Common myeloid progenitor, CD34-positive (primary cell): ENCODE measurements around the gene ZBTB16.

Source experiments
- CTCF ChIA-PET: fragments of 350-600 bp; sonication (Branson Sonifier 250); formaldehyde crosslinking; loops from one replicate; lab custom pipeline; 2021; ENCODE audit warnings: antibody characterized with exemption; lab: Charles Lee
- POLR2A ChIA-PET: fragments of 350-600 bp; sonication (Branson Sonifier 250); formaldehyde crosslinking; loops from one replicate; lab custom pipeline; 2021; ENCODE audit warnings: antibody characterized with exemption; lab: Charles Lee
- DNase-seq, 3 donors: peaks; one replicate each; pipeline versions ENCODE4 v3.0.0 to v3.0.0-alpha.2; 2013
- H3K27ac ChIP-seq, 2 experiments: 1 replicate in 1 of 2; 2 replicates in 1 of 2; pipeline ENCODE4 v1.7.0; 2013; ENCODE audit warnings: inconsistent platforms in 2 of 2, low read length in 2 of 2, mild to moderate bottlenecking in 2 of 2, low read depth in 1 of 2, moderate library complexity in 1 of 2; ENCODE audit not compliant: severe bottlenecking in 2 of 2, insufficient read depth in 1 of 2, poor library complexity in 1 of 2
- H3K27me3 ChIP-seq, 5 experiments: replicated peaks in 2 of 5; 1 replicate in 3 of 5; 2 replicates in 2 of 5; pipeline versions ENCODE4 v1.6.1 to v1.7.0; 2013; ENCODE audit warnings: low read length in 4 of 5, mild to moderate bottlenecking in 2 of 5, moderate library complexity in 2 of 5, inconsistent platforms in 1 of 5; ENCODE audit not compliant: insufficient read depth in 5 of 5, control insufficient read depth in 4 of 5
- H3K36me3 ChIP-seq, 4 experiments: 1 replicate in 2 of 4; 2 replicates in 2 of 4; pipeline versions ENCODE4 v1.6.1 to v1.7.0; 2013; ENCODE audit warnings: low read length in 3 of 4, control low read depth in 1 of 4, mild to moderate bottlenecking in 1 of 4; ENCODE audit not compliant: control insufficient read depth in 4 of 4, insufficient read depth in 4 of 4
- H3K4me1 ChIP-seq, 4 experiments: 1 replicate in 3 of 4; 2 replicates in 1 of 4; pipeline versions ENCODE4 v1.6.1 to v1.7.1; 2013; ENCODE audit warnings: low read length in 3 of 4, mild to moderate bottlenecking in 3 of 4, control low read depth in 1 of 4, inconsistent platforms in 1 of 4, moderate library complexity in 1 of 4; ENCODE audit not compliant: control insufficient read depth in 4 of 4, insufficient read depth in 4 of 4; ENCODE audit errors: control extremely low read depth in 1 of 4
- H3K4me3 ChIP-seq, 7 experiments: 1 replicate in 4 of 7; 2 replicates in 3 of 7; pipeline versions ENCODE4 v1.5.1 to v1.7.0; 2013; ENCODE audit warnings: mild to moderate bottlenecking in 7 of 7, low read length in 6 of 7, moderate library complexity in 6 of 7, inconsistent platforms in 2 of 7, low read depth in 2 of 7, control low read depth in 1 of 7; ENCODE audit not compliant: insufficient read depth in 4 of 7, control insufficient read depth in 1 of 7; ENCODE audit errors: extremely low read depth in 1 of 7
- H3K9me3 ChIP-seq, 5 experiments: 1 replicate in 4 of 5; 2 replicates in 1 of 5; pipeline versions ENCODE4 v1.6.1 to v1.7.1; 2013; ENCODE audit warnings: low read length in 4 of 5, mild to moderate bottlenecking in 2 of 5, inconsistent platforms in 1 of 5, low read depth in 1 of 5, moderate library complexity in 1 of 5; ENCODE audit not compliant: control insufficient read depth in 4 of 5, insufficient read depth in 2 of 5; ENCODE audit errors: control extremely low read depth in 1 of 5
- WGBS: methylation state at CpG from one replicate; pipeline ENCODE4 v1.1.5; 2013; ENCODE audit not compliant: insufficient coverage; 5-methylcytosine and 5-hydroxymethylcytosine counted together

ZBTB16 gene

DNA sequence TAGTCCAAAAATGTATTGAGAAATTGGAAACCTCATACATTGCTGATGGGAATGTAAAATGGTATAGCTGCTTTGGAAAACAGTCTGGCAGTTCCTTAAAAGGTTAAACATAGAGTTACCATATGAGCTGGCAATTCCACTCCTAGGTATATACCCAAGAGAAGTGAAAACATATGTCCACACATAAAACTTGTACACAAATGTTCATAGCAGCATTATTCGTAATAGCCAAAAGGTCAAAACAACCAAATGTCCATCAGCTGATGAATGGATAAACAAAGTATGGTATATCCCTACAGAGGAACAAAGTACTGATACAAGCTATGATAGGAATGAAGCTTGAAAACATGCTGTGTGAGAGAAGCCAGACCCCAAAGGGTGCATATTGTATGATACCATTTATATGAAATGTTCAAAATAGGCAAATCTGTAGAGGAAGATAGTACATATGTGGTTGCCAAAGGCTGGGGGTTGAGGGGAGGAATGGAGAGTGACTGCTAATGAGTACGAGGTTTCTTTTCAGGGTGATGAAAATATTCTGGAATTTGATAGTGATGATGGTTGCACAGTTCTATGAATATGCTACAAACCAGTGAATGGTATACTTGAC lies 85.8 kb downstream of the ZBTB16 start:
- DNase-seq = peak in 1 of 3 donors; percentile 39
- no peaks in the 10 kb centered on the region for H3K9me3 ChIP-seq
- H3K4me1 ChIP-seq = peaks cover 0 to 23% (median 13%) of the 10 kb centered on the region in 4 experiments
- H3K36me3 ChIP-seq = no peaks in the 10 kb centered on the region
- 91% methylated on average over 1 of the region's 2 CpGs for WGBS
- CTCF ChIA-PET = interaction anchor here (1.0 to 6.5 kb wide), 10 partner anchors 10 to 115 kb away, joined by 3 to 41 read pairs (median 4); no protein-coding TSS in a partner anchor
- POLR2A ChIA-PET = interaction anchor here (0.6 to 1.0 kb wide), 2 partner anchors 63 to 72 kb away, joined by 3 to 4 read pairs; no protein-coding TSS in a partner anchor
- no peak overlapping the region for H3K4me3 ChIP-seq
- no peak overlapping the region for H3K27ac ChIP-seq
- no peaks in the 10 kb centered on the region for H3K27me3 ChIP-seq

DNA sequence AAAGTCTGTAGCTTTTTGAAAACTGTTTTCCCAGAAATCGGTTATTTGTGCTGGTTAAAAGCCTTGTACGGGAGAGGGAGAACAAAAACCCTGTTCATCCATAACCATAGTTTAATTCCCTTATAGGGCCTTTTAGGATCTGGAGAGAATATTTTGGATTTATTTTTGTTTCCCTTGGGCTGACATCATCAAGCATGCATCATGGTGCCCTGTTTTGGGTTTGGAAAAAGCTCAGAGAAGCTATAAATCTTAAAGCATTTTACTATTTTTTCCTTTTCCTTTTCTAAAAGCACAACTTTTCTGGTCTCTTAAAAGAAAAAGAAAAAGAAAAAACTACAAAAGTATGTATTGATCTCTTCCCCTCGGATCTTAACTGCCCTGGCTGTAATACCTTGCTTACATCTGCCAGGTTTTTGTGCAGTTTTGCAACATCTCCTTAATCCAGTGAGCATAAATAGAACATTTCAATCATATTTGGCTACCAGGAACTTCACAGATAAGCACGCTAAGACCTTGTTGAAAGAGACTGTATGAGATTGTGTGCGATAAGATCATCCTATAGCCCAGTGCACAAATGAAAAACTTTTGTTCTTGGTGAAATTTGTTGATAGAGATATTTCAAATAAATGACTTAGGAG lies 88.0 kb downstream of the ZBTB16 start:
- Histone ChIP-seq H3K4me3 (no peak overlapping the region), H3K27ac (peak overlapping the region in 1 of 2 experiments; percentile 2), H3K27me3 (no peaks in the 10 kb centered on the region), H3K9me3 (no peaks in the 10 kb centered on the region), H3K4me1 (peaks cover 0 to 17% (median 8%) of the 10 kb centered on the region in 4 experiments), H3K36me3 (no peaks in the 10 kb centered on the region)
- POLR2A ChIA-PET = interaction anchor here (1.2 kb wide), 1 partner anchor 87 kb away, joined by 3 read pairs; no protein-coding TSS in a partner anchor
- DNase-seq = no peak
- WGBS = no CpG with 5 or more reads among the region's 5 CpGs
- CTCF ChIA-PET = interaction anchor here (0.9 to 6.5 kb wide), 6 partner anchors 11 to 49 kb away, joined by 3 to 41 read pairs (median 6); no protein-coding TSS in a partner anchor

DNA sequence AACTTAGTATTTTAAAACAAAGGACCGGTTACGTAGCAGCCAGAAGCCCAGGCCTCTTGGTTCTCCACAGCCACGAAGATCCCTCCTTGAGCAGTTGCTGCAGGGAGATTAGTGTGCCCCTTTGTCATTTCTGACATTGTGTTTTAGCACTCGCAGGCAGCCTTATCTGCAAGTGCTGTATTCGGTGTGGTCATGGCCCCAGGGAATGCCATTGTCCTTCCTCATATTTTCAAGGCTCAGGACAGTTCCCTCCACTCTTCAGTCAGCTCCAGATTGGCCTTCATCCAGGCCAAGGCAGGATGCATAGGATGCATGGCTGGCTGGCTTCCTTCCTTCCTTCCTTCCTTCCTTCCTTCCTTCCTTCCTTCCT lies 88.5 kb downstream of the ZBTB16 start:
- CTCF ChIA-PET = interaction anchor here (1.1 to 6.5 kb wide), 5 partner anchors 10 to 113 kb away, joined by 3 to 41 read pairs (median 7); no protein-coding TSS in a partner anchor
- POLR2A ChIA-PET = interaction anchor here (1.1 kb wide), 1 partner anchor 65 kb away, joined by 3 read pairs; no protein-coding TSS in a partner anchor
- DNase-seq = peak; percentile 56 to 94 (median 82)

DNA sequence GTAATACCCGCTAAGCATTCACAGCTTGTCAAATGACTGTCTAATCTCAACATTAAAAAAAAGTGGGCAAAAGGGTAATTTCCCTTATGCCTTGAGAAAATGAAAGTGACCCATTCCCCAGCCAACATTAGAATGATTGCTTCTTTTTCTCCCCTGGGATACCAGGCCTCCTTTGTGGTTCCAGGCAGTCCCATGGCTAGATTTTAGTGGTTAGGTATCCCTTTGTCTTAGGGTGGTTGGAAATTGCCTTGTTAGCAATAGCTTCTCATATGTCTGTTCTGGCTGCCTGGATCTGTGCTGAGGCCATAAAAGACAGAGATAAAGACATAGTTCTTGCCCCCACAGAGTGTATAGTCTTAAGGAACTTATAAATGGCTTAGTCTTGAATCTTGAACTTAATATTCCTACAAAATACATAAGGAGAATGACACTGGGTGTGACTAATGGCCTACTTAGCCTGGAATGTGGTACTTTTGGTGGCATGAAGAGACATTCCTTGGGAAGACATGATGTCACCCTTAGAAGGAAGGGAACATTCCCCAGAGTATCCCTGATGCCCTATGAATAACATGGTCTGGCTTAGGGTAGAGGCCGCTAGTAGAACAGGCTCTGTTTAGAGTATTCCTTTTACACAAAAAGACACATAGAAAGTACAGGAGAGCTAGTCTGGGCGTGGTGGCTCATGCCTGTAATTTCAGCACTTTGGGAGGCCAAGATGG lies 90.3 kb downstream of the ZBTB16 start:
- ChIA-PET POLR2A (no interaction called here), CTCF (interaction anchor here (0.9 to 6.5 kb wide), 6 partner anchors 8 to 111 kb away, joined by 3 to 41 read pairs (median 4); no protein-coding TSS in a partner anchor)
- H3K27ac ChIP-seq = no peak overlapping the region
- H3K36me3 ChIP-seq = peaks cover 0 to 2% (median 0%) of the 10 kb centered on the region in 4 experiments
- no peaks in the 10 kb centered on the region for H3K9me3 ChIP-seq
- peaks cover 0 to 11% (median 8%) of the 10 kb centered on the region in 4 experiments for H3K4me1 ChIP-seq
- DNase-seq = peak in 2 of 3 donors; percentile 39 to 61
- no peak overlapping the region for H3K4me3 ChIP-seq
- 100% methylated on average over 1 of the region's 3 CpGs for WGBS
- H3K27me3 ChIP-seq = no peaks in the 10 kb centered on the region

More for the DNA sequence above, 88.5 kb downstream of the ZBTB16 start:
- WGBS = 17% methylated on average over 5 of the region's 5 CpGs
- H3K27me3 ChIP-seq = no peaks in the 10 kb centered on the region
- peak overlapping the region in 1 of 2 experiments; percentile 2 for H3K27ac ChIP-seq
- no peak overlapping the region for H3K4me3 ChIP-seq
- H3K36me3 ChIP-seq = peaks cover 0 to 2% (median 0%) of the 10 kb centered on the region in 4 experiments
- no peaks in the 10 kb centered on the region for H3K9me3 ChIP-seq
- peaks cover 0 to 17% (median 8%) of the 10 kb centered on the region in 4 experiments for H3K4me1 ChIP-seq

DNA sequence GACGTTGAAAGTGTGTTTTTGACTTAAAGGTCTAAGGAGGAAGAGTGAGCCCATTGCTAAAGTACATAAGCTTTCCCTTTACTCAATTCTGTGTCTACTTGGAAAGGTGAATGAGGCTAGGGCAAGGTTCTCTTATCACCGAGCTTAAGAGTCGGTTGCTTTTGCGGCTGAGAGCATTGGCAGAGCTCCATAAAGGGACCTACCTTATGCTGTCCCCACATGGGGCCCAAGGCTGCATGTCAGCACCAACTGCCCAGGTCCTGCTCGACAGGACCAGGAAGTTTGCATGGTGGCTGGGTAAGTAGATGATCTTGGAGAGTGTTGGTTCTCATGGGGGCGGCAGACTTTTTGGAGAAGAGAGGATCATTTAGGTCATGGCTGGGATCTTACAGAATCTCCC lies 91.2 kb downstream of the ZBTB16 start:
- CTCF ChIA-PET = interaction anchor here (1.7 kb wide), 1 partner anchor 110 kb away, joined by 3 read pairs; no protein-coding TSS in a partner anchor
- POLR2A ChIA-PET = no interaction called here
- Histone ChIP-seq H3K4me3 (no peak overlapping the region), H3K27me3 (no peaks in the 10 kb centered on the region), H3K9me3 (no peaks in the 10 kb centered on the region), H3K36me3 (peaks cover 0 to 2% (median 0%) of the 10 kb centered on the region in 4 experiments), H3K4me1 (peaks cover 0 to 11% (median 8%) of the 10 kb centered on the region in 4 experiments), H3K27ac (no peak overlapping the region)
- DNase-seq = no peak
- WGBS = 80% methylated on average over 5 of the region's 6 CpGs

DNA sequence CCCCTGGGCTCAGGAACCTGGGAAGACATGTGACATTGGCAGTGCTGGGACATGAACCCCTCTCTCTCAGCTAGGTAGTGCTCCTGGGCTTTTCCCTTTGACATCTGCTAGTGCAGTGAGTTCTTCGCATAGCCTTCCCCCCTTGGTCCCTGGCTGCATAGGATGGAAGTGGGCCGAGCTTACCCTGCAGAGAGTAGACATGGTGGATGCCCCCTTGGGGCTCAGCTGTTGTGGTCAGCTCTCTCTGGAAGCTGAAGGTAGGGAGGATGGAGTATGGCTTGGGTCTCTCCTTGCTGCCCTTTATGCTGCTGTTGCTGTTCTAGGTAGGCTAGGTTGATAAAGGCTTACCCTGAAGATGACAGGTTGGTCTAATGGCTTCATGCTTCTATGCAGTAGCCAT lies 92.1 kb downstream of the ZBTB16 start:
- Histone ChIP-seq H3K36me3 (peaks cover 0 to 7% (median 3%) of the 10 kb centered on the region in 4 experiments), H3K9me3 (no peaks in the 10 kb centered on the region), H3K27me3 (no peaks in the 10 kb centered on the region), H3K4me3 (no peak overlapping the region), H3K4me1 (peaks cover 0 to 11% (median 8%) of the 10 kb centered on the region in 4 experiments), H3K27ac (no peak overlapping the region)
- ChIA-PET CTCF (interaction anchor here (0.8 to 0.9 kb wide), 2 partner anchors 15 to 25 kb away, joined by 3 to 4 read pairs; no protein-coding TSS in a partner anchor), POLR2A (no interaction called here)
- WGBS = 90% methylated on average over 2 of the region's 2 CpGs
- no peak for DNase-seq
